ENCODE measurements around the gene LCMT1. TPM values are rescaled to one million over a fixed set of nuclear protein-coding genes. Genes with fewer than 3 reads are reported as not detected.
"Not testable (repeated sequence)": the region's sequence is repeated elsewhere in the genome, so short reads cannot be mapped to it uniquely, and the experiment has no call there.

Gene LCMT1
- 32.1 and 59.9 TPM in 2 replicates for total RNA-seq (2014; rRNA removed; shearing (Covaris generic))

DNA sequence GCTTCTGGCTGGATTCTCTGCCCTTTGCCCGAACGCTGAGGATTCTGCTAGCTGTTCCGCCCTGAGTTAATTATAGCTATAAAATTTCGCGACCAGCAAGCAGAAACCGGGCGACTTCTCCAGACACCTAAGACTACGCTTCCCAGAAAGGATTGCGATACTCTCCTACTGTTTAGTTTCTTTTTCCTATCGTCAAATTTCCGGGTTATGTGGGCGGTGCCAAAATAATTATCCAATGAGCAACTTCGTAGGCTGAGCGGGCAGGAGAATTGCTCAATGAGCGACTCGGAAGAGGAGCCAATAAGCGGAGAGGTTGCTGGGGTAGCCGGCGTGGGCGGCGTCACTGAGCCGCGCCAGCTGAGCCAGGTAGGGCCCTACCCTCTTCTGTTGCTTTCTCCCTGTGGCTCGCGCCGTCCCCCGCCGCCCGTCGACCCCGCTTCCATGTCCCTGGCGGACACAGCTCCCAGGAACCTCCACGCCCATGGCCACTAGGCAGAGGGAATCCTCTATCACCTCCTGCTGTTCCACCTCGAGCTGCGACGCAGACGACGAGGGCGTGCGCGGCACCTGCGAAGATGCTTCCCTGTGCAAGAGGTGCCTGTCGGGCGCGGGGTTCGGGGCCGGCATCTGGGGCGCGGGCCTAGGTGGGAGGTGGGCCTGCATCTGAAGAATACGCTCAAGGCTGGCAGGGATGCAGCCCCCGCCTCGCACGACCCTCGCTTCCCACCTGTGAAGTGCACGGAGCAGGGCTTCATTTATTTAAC lies at the start of gene LCMT1:
TSS of gene LCMT1 (plus strand) at position 340 of the 764 bp plus-strand sequence. CDS start at position 482, 142 bp downstream.
- peak; percentile 97 for DNase-seq (ENCODE audit: low spot score)

DNA sequence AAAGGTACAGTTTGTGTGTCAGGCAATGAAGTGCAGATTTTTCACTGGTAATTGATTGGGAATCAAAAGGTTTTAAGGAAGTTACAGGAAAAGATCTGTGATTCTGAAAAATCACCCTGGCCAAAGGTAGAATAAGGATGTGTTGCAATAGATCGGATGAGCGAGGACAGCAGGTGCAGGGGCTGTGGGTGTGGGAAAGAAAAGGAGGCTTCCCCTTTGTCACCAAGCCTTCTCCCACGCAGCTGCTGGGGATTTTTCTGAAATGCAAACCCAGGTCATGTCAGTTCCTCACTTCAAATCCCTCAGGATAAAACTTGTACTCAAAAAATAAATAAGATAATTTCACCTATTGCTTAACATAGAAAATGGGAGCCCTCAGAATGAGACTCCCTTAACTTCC lies 48.4 kb upstream of the LCMT1 start:
- no peak for DNase-seq (ENCODE audit: low spot score)

GRCh38 chr16:25063865-25064264 lies 47.7 kb upstream of the LCMT1 start:
- DNase-seq (ENCODE audit: low spot score), result no peak

DNA sequence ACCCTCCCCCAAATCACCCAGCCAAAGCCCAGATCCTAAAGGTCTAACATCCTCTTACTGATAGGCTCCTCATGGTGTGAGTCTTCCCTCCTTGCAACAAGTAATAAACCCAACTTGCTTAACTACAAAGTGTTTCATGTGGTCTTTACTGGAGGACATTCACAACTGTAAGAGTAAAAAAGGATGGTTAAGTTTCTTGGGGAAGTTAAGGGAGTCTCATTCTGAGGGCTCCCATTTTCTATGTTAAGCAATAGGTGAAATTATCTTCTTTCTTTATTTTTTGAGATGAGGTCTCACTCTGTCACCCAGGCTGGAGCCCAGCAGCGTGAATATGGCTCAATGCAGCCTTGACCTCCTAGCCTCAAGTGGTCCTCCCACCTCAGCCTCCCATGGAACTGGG lies 47.3 kb upstream of the LCMT1 start:
- not testable (repeated sequence) for DNase-seq (ENCODE audit: low spot score)

DNA sequence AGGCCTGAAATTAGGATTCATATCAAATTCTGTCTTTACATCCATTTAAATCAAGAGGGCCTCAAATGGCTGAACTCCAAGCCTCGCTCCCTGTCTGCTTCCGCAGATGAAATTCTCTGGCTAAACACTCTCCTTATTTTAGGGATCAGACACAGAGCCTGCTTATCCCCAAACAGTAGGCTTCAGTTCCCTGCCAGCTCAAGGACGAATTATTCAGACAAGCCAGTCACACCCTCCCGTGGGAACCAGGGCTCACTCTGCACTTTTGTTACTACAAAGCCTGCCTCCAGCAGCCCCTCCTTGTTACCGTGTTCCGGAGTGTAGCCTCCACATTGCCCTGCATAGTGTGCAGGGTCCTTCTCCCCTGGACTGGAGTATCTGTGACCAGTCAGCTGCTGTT lies 46.6 kb upstream of the LCMT1 start:
- DNase-seq (ENCODE audit: low spot score), result no peak

- no peak for DNase-seq (ENCODE audit: low spot score)
Measured at GRCh38 chr16:25065899-25066298, 45.6 kb upstream of the LCMT1 start.

- no peak for DNase-seq (ENCODE audit: low spot score)
Measured at GRCh38 chr16:25066426-25066746, 45.2 kb upstream of the LCMT1 start.

DNA sequence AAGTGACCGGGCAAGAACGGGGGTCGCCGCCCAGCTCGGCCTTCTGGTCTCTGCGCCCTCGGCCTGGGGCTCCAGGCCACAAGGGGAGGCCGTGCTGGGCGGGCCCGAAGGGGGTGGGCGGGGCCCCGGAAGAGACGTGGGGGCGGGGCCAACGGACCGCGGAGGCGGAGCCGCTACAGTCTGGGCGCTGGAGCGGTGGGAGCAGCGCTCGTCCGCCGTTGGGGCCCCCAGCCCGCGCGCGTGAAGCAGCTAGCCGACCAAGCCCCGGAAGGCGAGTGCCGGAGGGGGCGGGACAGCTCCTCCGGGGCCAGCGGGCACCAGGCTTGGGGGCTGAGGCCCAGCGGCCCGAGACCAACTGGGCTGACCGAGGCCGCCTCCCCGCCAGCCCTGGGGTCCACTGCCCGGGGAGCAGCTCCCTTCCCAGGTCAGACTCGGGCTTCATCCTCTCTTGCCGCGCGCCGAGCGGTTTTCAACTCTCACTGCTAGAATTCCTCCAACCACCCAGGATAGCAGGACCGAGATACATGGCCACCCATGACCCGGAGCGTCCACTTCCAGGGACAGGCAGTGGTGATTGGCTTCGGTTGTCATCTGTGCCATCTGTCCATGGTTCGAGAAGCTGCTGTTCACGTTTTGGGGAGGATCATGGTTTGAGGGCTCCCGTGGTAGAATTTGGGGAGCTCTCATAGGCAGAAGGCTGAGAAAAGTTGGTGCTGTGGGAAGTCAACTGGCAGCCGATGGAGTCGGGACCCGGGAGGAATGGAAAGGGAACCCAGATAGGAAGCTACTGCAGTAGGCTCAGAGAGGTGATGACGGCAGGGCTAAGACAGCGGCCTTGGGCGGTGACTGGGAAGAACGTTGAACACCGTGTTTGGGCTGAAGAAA lies 44.6 kb upstream of the LCMT1 start:
- no peak for DNase-seq (ENCODE audit: low spot score)

DNA sequence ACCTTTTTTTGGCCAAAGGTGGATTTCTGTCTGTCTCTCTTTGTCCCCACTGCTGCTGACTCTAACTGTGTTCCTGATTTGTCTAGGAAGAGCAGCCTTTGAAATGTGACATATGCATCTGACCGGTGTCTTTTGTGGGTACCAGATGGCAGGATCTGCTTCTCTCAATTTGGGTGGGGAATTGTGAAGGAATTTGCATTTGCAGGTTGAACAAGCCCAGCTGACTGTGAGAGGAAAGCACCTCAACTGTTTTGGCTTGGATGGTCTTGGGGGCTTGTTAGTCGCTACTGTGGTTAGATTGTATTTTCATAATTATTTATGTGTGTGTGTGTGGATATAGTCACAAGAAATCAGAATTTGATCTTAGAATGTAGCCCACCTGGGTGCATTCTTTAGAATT lies 37.7 kb upstream of the LCMT1 start:
- no peak for DNase-seq (ENCODE audit: low spot score)

GRCh38 chr16:25078386-25078978 lies 33.1 kb upstream of the LCMT1 start:
- DNase-seq (ENCODE audit: low spot score), result no peak

- DNase-seq (ENCODE audit: low spot score), result no peak
Measured at GRCh38 chr16:25079637-25080378, 31.7 kb upstream of the LCMT1 start.

- no peak for DNase-seq (ENCODE audit: low spot score)
Measured at GRCh38 chr16:25080420-25081131, 31.0 kb upstream of the LCMT1 start.

DNA sequence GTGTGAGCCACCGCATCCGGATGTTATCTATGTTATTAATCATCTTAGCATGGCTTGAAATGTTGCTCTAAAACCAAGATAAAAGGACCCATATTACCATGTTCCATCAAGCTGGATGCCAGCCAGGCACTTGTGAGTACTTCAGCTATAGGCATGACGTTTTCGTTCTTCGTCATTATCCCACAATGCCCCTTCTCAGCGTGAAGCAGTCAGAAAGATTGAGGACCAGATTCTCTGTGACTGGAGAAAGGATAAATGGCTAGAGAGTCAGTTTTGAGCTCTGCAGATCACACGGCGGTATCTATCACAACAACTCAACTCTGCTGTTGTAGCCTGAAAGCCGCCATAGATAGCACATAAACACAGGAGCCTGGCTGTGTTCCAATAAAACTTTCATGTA lies 29.8 kb upstream of the LCMT1 start:
- no peak for DNase-seq (ENCODE audit: low spot score)

- no peak for DNase-seq (ENCODE audit: low spot score)
Measured at GRCh38 chr16:25083065-25083464, 28.5 kb upstream of the LCMT1 start.

- no peak for DNase-seq (ENCODE audit: low spot score)
Measured at GRCh38 chr16:25083701-25084100, 27.8 kb upstream of the LCMT1 start.

- no peak for DNase-seq (ENCODE audit: low spot score)
Measured at GRCh38 chr16:25084797-25085196, 26.7 kb upstream of the LCMT1 start.

DNA sequence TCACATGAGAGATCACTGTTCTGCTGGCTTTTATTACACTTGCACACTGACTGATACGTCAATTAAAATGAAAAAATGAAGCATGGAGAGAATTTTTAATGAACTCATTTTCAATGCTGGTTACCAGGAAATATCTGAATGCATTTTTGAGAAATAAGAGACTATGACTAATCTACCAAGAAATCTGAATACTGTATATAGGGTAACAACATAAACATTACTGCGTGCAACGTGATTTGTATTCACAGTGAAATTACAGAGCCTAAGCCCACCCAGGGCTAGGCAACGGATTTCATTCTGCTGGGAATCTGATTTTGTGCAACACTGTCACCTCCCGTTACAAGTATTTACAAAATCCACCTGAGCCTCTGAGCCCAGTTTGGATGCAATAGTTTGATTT lies 23.8 kb upstream of the LCMT1 start:
- DNase-seq (ENCODE audit: low spot score), result no peak

DNA sequence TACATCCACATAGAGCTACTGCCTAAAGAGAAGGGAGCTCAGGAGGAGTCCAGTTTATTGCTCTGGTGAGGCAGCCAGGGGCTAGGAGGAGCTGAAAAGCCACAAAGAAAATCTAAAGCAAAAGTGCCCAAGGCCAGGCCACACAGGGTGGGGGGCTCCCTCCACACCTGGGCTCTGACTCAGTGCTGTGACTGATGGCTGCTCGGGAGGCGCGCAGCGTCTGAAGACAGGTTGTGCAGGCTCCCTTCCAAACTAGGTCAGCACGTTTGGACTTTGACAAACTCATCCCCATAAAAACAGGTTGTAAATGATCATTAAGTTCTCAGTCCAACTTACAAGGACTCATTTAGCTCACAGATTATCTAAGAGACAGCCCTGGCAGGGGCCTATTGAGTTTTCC lies 22.2 kb upstream of the LCMT1 start:
- no peak for DNase-seq (ENCODE audit: low spot score)

GRCh38 chr16:25092441-25092840 lies 19.1 kb upstream of the LCMT1 start:
- DNase-seq (ENCODE audit: low spot score), result no peak

DNA sequence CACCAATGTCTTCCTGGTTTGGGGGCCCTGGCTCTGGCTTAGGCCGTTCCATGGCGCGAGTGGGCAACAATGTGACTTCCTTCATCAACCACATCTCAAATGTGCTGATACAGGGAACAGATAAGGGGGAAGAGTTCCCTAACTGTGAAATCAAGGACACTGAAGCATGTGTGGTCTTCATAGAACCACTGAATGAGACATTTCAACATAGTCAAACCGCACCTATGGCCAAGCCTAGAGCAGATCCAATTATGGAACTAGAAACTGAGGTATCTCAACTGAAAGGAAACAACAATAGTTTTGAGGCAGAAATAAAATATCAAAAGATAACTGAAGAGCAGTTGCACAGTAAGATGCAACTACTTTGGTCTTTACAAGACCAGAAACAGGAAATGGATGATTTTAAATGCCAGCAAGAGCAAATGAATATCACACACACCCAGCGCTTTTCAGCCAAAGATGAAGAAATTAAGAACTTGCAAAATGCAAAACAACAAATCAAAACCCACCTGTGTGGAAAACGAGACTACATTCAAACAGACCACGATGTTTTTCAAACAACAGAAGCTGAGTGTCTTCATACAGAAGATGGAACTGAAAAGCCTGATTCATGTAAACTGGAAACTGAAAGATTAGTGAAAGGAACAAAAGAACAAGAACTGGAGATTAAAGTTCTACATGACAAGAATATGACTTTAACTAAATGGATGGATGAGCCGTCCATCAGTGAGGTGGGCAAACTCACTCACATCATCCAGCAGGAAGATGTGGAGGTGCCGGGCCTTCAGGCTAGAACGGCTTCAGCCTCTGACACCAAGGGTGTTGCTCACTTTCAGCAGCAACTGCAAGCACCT lies 18.1 kb upstream of the LCMT1 start:
- no peak for DNase-seq (ENCODE audit: low spot score)
